Stomach (tissue), 9 donors: Measurements from ENCODE around the gene FAM184A. TPM values are rescaled to one million over a fixed set of nuclear protein-coding genes. Genes with fewer than 3 reads are reported as not detected.

Source experiments
- DNase-seq, 2 donors: peaks; one replicate each; pipeline versions ENCODE4 v3.0.0 to v3.0.0-alpha.2; 2013 to 2019
- H3K27ac ChIP-seq, 5 donors: fragments of 200-600 bp in 4 of 5; sonication (generic) in 4 of 5; one replicate each; pipeline ENCODE4 v1.5.1; 2013 to 2019; ENCODE audit warnings: mild to moderate bottlenecking in 1 of 5, moderate library complexity in 1 of 5
- H3K27me3 ChIP-seq, 3 donors: fragments of 200-600 bp; sonication (generic); one replicate each; pipeline ENCODE4 v1.5.1; 2017 to 2019; ENCODE audit warnings: mixed run types in 1 of 3
- H3K36me3 ChIP-seq, 4 donors: fragments of 200-600 bp; sonication (generic); 1 replicate in 3 of 4; 2 replicates in 1 of 4; pipeline ENCODE4 v1.5.1; 2016 to 2019
- H3K4me1 ChIP-seq, 4 donors: fragments of 200-600 bp; sonication (generic); one replicate each; pipeline ENCODE4 v1.5.1; 2016 to 2019
- H3K4me3 ChIP-seq, 4 donors: fragments of 200-600 bp; sonication (generic) in 3 of 4; one replicate each; pipeline ENCODE4 v1.5.1; 2016 to 2019; ENCODE audit warnings: mild to moderate bottlenecking in 1 of 4
- H3K9me3 ChIP-seq, 4 donors: fragments of 200-600 bp; sonication (generic); one replicate each; pipeline ENCODE4 v1.5.1; 2016 to 2019
- EP300 ChIP-seq: sonication (generic); formaldehyde crosslinking; IDR thresholded peaks from one replicate; pipeline ENCODE4 v1.6.1; 2017; ENCODE audit warnings: antibody characterized with exemption
- POLR2A ChIP-seq, 4 donors: fragments of 450-650 bp; IDR thresholded peaks; one replicate each; pipeline ENCODE4 v1.6.1; 2016; ENCODE audit warnings: antibody characterized with exemption in 4 of 4, control low read depth in 2 of 4, mild to moderate bottlenecking in 1 of 4, moderate library complexity in 1 of 4
- POLR2AphosphoS5 ChIP-seq, 3 donors: sonication (generic); formaldehyde crosslinking; IDR thresholded peaks; one replicate each; pipeline ENCODE4 v1.6.1; 2016; ENCODE audit warnings: antibody characterized with exemption in 3 of 3
- WGBS, 5 donors: extraction: QIAGEN DNeasy Blood & Tissue Kit in 3 of 5; methylation state at CpG; one replicate each; pipeline versions ENCODE4 v1.1.5 to v1.1.7; 2013 to 2018; 5-methylcytosine and 5-hydroxymethylcytosine counted together
- intact Hi-C: fragments of 100-400 bp; cut with DNase I; formaldehyde crosslinking; loops from one replicate; pipeline ENCODE4 v1.15.1; 2023; ENCODE audit warnings: low total_unique reads
- polyA plus RNA-seq, 3 donors: library from polyadenylated mRNA; stranded (reverse); fragments of 200-250 nt; gene quantifications; one replicate each; pipeline ENCODE4 v1.2.3, GENCODE V29; 2013
- total RNA-seq, 5 donors: library from RNA; depleted of rRNA; stranded (reverse); fragments of >200 nt; gene quantifications; one replicate each; pipeline versions ENCODE4 v1.1.0 to v1.2.3, GENCODE V29; 2014 to 2016
- TF ChIP-seq, protein P1 (sequence below), 7 experiments: fragments of 450-650 bp in 4 of 7; fragments of 200-600 bp in 3 of 7; sonication (generic) in 3 of 7; IDR thresholded peaks; one replicate each; pipeline ENCODE4 v1.5.1; 2016 to 2019; ENCODE audit warnings: antibody characterized with exemption in 7 of 7, control low read depth in 2 of 7, mild to moderate bottlenecking in 1 of 7
- donor health status: healthy with polysubstance abuse.
- donor health status: Bipolar disorder and iron deficiency.
- donor health status: healthy.

Gene FAM184A
- total and polyA plus RNA-seq, 8 donors = under 0.01 to 8.3 (median 2.6) TPM; not detected in 1

- H3K4me1 ChIP-seq = no peaks in the 10 kb centered on the region
- no peaks in the 10 kb centered on the region for H3K36me3 ChIP-seq
- intact Hi-C loops = no loop called here
- no peak overlapping the region for H3K27ac ChIP-seq
- no peak for DNase-seq
- TF ChIP-seq, protein P1, sequence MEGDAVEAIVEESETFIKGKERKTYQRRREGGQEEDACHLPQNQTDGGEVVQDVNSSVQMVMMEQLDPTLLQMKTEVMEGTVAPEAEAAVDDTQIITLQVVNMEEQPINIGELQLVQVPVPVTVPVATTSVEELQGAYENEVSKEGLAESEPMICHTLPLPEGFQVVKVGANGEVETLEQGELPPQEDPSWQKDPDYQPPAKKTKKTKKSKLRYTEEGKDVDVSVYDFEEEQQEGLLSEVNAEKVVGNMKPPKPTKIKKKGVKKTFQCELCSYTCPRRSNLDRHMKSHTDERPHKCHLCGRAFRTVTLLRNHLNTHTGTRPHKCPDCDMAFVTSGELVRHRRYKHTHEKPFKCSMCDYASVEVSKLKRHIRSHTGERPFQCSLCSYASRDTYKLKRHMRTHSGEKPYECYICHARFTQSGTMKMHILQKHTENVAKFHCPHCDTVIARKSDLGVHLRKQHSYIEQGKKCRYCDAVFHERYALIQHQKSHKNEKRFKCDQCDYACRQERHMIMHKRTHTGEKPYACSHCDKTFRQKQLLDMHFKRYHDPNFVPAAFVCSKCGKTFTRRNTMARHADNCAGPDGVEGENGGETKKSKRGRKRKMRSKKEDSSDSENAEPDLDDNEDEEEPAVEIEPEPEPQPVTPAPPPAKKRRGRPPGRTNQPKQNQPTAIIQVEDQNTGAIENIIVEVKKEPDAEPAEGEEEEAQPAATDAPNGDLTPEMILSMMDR (IDR thresholded peaks at IDR 0.05) = no peak
- TF ChIP-seq POLR2AphosphoS5 (IDR thresholded peaks at IDR 0.05) (no peak), POLR2A (IDR thresholded peaks at IDR 0.05) (no peak), EP300 (no peak)
- WGBS, 5 donors = 82 to 93% (median 90%) methylated on average over 3 of the region's 3 CpGs
- H3K27me3 ChIP-seq = no peaks in the 10 kb centered on the region
- no peaks in the 10 kb centered on the region for H3K9me3 ChIP-seq
- H3K4me3 ChIP-seq = no peak overlapping the region
Observed at GRCh38 chr6:118985123-118985830, 93.2 kb downstream of the FAM184A start.

GRCh38 chr6:118984342-118984741 lies 94.1 kb downstream of the FAM184A start:
- DNase-seq = no peak
- 86 to 99% (median 98%) methylated on average over 2 of the region's 2 CpGs for WGBS, 5 donors
- Histone ChIP-seq H3K27me3 (no peaks in the 10 kb centered on the region), H3K4me1 (no peaks in the 10 kb centered on the region), H3K4me3 (no peak overlapping the region), H3K9me3 (no peaks in the 10 kb centered on the region), H3K36me3 (no peaks in the 10 kb centered on the region), H3K27ac (no peak overlapping the region)
- intact Hi-C loops = no loop called here
- TF ChIP-seq, protein P1 (IDR thresholded peaks at IDR 0.05) = no peak
- no peak for TF ChIP-seq POLR2AphosphoS5 (IDR thresholded peaks at IDR 0.05)
- no peak for TF ChIP-seq EP300
- no peak for TF ChIP-seq POLR2A (IDR thresholded peaks at IDR 0.05)

DNA sequence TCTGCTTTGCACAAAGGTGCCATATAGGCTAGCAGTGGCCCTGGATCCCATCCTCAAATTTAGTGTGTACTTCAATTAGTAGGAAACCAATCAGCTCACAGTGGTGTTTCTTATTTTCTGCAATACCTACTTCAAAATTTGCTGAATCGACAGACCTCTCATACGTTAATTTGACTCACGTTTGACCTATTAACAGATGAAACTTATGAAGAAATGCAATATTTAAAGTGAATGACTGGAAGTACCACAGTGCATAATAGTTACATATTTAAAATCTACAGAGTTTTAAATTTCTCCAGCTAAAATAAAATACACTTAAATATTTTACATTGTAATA lies 95.9 kb downstream of the FAM184A start:
- H3K27me3 ChIP-seq = no peaks in the 10 kb centered on the region
- 88 to 93% (median 89%) methylated on average over 3 of the region's 3 CpGs for WGBS, 5 donors

DNA sequence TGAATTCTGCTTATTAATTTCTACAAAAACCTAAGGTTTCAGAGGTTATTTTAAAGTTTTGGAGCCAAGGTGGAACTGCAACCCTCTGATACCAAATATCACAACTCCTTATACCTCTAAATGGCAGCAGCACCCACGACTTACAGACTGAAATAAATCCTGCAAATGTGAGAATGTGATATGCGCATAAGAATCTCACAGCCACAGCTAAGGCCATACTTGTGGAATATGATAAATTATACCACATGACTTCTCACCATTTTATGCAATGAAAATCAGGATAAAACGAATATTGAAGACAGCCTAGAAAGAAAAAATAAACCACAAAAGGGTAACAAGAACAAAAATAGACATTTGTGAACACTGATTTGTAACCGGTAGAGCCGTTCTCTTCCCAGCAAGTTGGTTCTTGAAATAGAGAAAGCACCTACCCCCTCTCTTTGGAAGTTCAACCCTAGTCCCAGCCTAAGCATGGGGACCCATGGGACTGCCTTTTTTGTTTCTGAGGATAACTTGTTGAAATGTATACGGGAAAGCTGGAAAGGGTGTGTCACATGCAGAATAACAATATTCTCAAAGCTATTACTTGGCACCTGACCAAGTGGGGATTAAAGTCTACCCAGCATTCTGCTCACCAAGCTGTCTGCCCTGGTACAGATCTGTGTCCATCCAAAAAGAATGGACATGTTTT lies 96.4 kb downstream of the FAM184A start:
- Histone ChIP-seq H3K27ac (no peak overlapping the region), H3K27me3 (no peaks in the 10 kb centered on the region), H3K9me3 (no peaks in the 10 kb centered on the region), H3K4me1 (no peaks in the 10 kb centered on the region), H3K36me3 (no peaks in the 10 kb centered on the region), H3K4me3 (no peak overlapping the region)
- no peak for DNase-seq
- WGBS, 5 donors = 65 to 84% (median 82%) methylated on average over 6 of the region's 6 CpGs
- intact Hi-C loops = no loop called here
- TF ChIP-seq POLR2A (IDR thresholded peaks at IDR 0.05) (no peak), EP300 (no peak), POLR2AphosphoS5 (IDR thresholded peaks at IDR 0.05) (no peak)
- TF ChIP-seq, protein P1 (IDR thresholded peaks at IDR 0.05) = no peak

More for the DNA sequence above, 95.9 kb downstream of the FAM184A start:
- DNase-seq = no peak
- no peaks in the 10 kb centered on the region for H3K36me3 ChIP-seq
- intact Hi-C loops = no loop called here
- no peak overlapping the region for H3K27ac ChIP-seq
- H3K9me3 ChIP-seq = no peaks in the 10 kb centered on the region
- no peak overlapping the region for H3K4me3 ChIP-seq
- no peaks in the 10 kb centered on the region for H3K4me1 ChIP-seq
- TF ChIP-seq POLR2A (IDR thresholded peaks at IDR 0.05) (no peak), EP300 (no peak), POLR2AphosphoS5 (IDR thresholded peaks at IDR 0.05) (no peak)

DNA sequence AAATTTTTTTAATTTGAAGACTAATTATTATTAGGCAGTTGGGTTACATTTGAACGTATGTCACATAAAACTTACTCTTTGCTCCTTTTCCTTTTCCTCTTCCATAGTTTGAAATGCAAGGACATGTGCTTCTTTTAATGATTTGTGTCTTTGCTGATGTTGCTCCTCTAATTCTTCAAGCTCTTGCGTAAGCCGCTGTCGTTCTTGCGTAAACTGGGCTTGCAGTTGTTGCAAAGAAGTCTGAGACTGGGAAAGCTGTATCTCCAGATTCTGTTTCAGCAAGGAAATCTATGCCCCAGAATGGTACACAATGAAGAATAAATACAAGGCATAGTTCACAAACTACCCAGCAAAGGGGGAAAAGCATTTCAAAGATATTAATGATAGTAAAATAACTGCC lies 98.4 kb downstream of the FAM184A start:
- no peak overlapping the region for H3K4me3 ChIP-seq
- DNase-seq = peak; percentile 23 to 30
- no peak for TF ChIP-seq POLR2A (IDR thresholded peaks at IDR 0.05)
- no peaks in the 10 kb centered on the region for H3K36me3 ChIP-seq
- intact Hi-C loops = no loop called here
- WGBS, 5 donors = 82 to 87% (median 84%) methylated on average over 5 of the region's 5 CpGs
- H3K27me3 ChIP-seq = no peaks in the 10 kb centered on the region
- no peak overlapping the region for H3K27ac ChIP-seq
- no peaks in the 10 kb centered on the region for H3K9me3 ChIP-seq
- H3K4me1 ChIP-seq = no peaks in the 10 kb centered on the region
